Prostate gland (tissue), 2 donors: ENCODE results near the gene HLA-DQA1. TPM values are rescaled to one million over a fixed set of nuclear protein-coding genes. Genes with fewer than 3 reads are reported as not detected.
"Not testable (repeated sequence)": the region's sequence is repeated elsewhere in the genome, so short reads cannot be mapped to it uniquely, and the experiment has no call there.

Experiments used
- DNase-seq: peaks from one replicate; pipeline ENCODE4 v3.0.0-alpha.2; 2019; ENCODE audit warnings: low spot score
- H3K27ac ChIP-seq, 2 donors: fragments of 200-600 bp; sonication (generic); 2 replicates each; pipeline ENCODE4 v1.5.1; 2017 to 2019
- H3K27me3 ChIP-seq: fragments of 200-600 bp; sonication (generic); replicated peaks from 2 replicates; pipeline ENCODE4 v1.5.1; 2019; ENCODE audit not compliant: insufficient read depth
- H3K36me3 ChIP-seq, 2 donors: fragments of 200-600 bp; sonication (generic); 1 replicate in 1 of 2; 2 replicates in 1 of 2; pipeline versions ENCODE4 v1.5.1 to v1.8.1; 2017 to 2019
- H3K4me1 ChIP-seq: fragments of 200-600 bp; sonication (generic); replicated peaks from 2 replicates; pipeline ENCODE4 v1.5.1; 2019
- H3K4me3 ChIP-seq, 2 donors: fragments of 200-600 bp; sonication (generic); 2 replicates each; pipeline ENCODE4 v1.5.1; 2017 to 2019
- H3K9me3 ChIP-seq: fragments of 200-600 bp; sonication (generic); 2 replicates; pipeline ENCODE4 v1.5.1; 2017
- CTCF ChIP-seq, 4 experiments: fragments of 200-600 bp in 2 of 4; fragments of 450-650 bp in 2 of 4; sonication (generic) in 2 of 4; IDR thresholded peaks; 1 replicate in 3 of 4; 2 replicates in 1 of 4; pipeline ENCODE4 v1.5.1; 2016 to 2019; ENCODE audit warnings: antibody characterized with exemption in 4 of 4, mild to moderate bottlenecking in 2 of 4, moderate library complexity in 2 of 4
- POLR2A ChIP-seq: fragments of 450-650 bp; IDR thresholded peaks from one replicate; pipeline ENCODE4 v1.6.1; 2016; ENCODE audit warnings: antibody characterized with exemption, mild to moderate bottlenecking
- POLR2AphosphoS5 ChIP-seq: sonication (generic); formaldehyde crosslinking; IDR thresholded peaks from one replicate; pipeline ENCODE4 v1.6.1; 2017; ENCODE audit warnings: antibody characterized with exemption
- WGBS: methylation state at CpG from one replicate; pipeline ENCODE4 v1.1.5; 2018; 5-methylcytosine and 5-hydroxymethylcytosine counted together
- intact Hi-C: fragments of 100-400 bp; cut with DNase I; formaldehyde crosslinking; loops from one replicate; pipeline ENCODE4 v1.14.2; 2022
- total RNA-seq, 2 donors: library from RNA; depleted of rRNA; stranded (reverse); fragments of >200 nt; gene quantifications; one replicate each; pipeline ENCODE4 v1.1.0, GENCODE V29; 2016

Gene HLA-DQA1
- total RNA-seq, 2 donors from 2014 or later, result 2.4 to 3.7 TPM

DNA sequence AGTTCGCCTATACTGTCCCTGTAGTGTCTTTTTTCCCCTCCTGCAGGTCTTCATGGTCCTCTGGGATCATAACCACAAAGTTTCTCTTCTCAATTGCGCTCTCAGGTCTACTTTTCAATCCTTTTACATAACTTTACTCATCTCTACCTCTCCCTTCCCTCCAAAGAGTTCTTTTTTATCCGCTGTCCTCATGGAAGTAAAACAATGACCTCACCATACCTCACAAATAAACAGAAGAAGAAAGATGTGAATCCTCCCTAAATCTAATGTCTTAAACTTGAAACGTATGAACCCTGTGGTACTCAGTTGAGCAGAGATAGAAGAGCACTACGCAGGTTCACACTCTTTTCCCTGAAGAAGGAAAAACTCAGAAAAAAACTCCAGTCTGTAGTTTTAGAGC, 12.1 kb upstream of the HLA-DQA1 start:
- intact Hi-C loops, result no loop called here
- no peaks in the 10 kb centered on the region for H3K9me3 ChIP-seq
- no peaks in the 10 kb centered on the region for H3K36me3 ChIP-seq
- WGBS, result 29% methylated on average over 5 of the region's 5 CpGs
- no peaks in the 10 kb centered on the region for H3K4me1 ChIP-seq
- no peak for DNase-seq
- no peak overlapping the region for H3K27ac ChIP-seq
- TF ChIP-seq CTCF (IDR thresholded peaks at IDR 0.05) (no peak), POLR2AphosphoS5 (no peak), POLR2A (no peak)
- no peaks in the 10 kb centered on the region for H3K27me3 ChIP-seq
- no peak overlapping the region for H3K4me3 ChIP-seq

GRCh38 chr6:32627249-32627648, 10.0 kb upstream of the HLA-DQA1 start:
- TF ChIP-seq POLR2A, result no peak
- intact Hi-C loops, result no loop called here
- Histone ChIP-seq H3K4me1 (no peaks in the 10 kb centered on the region), H3K4me3 (no peak overlapping the region), H3K27me3 (no peaks in the 10 kb centered on the region), H3K27ac (no peak overlapping the region), H3K36me3 (no peaks in the 10 kb centered on the region), H3K9me3 (no peaks in the 10 kb centered on the region)
- no peak for DNase-seq
- WGBS, result 58% methylated on average over 3 of the region's 3 CpGs

DNA sequence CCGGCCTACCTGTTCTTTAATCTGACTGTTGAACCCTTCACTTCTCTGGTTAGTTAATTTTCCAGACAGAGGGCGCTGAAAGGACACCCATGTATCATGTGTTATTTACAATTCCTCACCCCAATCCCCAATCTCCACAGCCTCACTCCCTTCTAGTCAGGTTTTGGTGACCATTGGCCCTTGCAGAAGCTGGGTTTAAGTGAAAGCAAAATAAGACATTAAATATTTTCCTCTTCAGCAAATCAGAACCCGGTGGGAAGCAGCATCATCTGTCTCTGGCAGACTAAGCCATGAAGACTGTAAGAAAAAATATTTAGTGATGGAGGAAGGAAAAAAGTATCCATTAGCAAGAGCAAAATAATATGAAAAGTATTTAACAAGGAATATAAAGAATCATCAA, 9.4 kb upstream of the HLA-DQA1 start:
- DNase-seq, result no peak
- Histone ChIP-seq H3K9me3 (no peaks in the 10 kb centered on the region), H3K27me3 (no peaks in the 10 kb centered on the region), H3K36me3 (no peaks in the 10 kb centered on the region), H3K27ac (no peak overlapping the region), H3K4me3 (no peak overlapping the region), H3K4me1 (no peaks in the 10 kb centered on the region)
- intact Hi-C loops, result no loop called here
- 65% methylated on average over 3 of the region's 3 CpGs for WGBS
- TF ChIP-seq CTCF (IDR thresholded peaks at IDR 0.05) (no peak), POLR2AphosphoS5 (no peak)

DNA sequence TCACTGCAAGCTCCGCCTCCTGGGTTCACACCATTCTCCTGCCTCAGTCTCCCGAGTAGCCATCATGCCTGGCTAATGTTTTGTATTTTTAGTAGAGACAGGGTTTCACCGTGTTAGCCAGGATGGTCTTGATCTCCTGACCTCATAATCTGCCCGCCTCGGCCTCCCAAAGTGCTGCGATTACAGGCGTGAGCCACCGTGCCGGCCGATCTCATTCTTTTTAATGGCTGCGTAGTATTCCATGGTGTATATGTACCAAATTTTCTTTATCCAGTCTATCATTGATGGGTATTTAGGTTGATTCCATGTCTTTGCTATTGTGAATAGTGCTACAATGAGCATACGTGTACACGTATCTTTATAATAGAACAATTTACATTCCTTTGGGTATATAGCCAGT, 7.4 kb upstream of the HLA-DQA1 start:
- intact Hi-C loops, result not testable (repeated sequence)

DNA sequence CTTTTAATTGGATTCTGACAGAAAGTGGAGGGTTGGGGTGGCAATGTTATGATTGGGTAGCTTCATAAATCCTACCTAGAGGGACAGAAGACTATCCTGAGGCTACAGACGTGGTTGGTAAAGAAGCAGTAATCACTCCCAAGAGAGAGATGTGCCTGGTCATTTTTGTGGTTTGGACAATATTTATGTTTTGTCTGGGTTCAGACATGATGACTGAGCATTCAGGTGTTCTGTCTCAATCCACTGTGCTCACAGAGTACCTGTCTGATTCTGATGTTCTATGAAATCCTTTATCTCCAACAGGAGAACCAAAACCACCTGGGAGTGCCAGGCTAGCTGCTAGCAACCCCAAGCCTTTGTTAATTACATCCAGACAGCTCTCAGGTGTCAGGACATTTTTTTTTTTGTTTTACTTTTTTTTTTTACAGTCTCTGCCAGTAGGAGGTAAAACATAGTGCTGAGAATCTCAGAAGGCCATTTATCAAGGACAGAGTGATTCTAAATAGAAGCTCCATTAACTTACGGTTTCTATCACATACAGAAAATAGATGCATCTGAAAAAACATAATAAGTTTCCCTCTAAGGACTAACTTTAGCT, 1.6 kb upstream of the HLA-DQA1 start:
- WGBS, result 18% methylated on average over 2 of the region's 2 CpGs
- Histone ChIP-seq H3K4me3 (no peak overlapping the region), H3K36me3 (no peaks in the 10 kb centered on the region), H3K4me1 (no peaks in the 10 kb centered on the region), H3K9me3 (no peaks in the 10 kb centered on the region), H3K27me3 (no peaks in the 10 kb centered on the region), H3K27ac (no peak overlapping the region)
- no peak for DNase-seq
- TF ChIP-seq POLR2A (no peak), CTCF (IDR thresholded peaks at IDR 0.05) (no peak), POLR2AphosphoS5 (no peak)
- intact Hi-C loops, result no loop called here

More for the DNA sequence above, 7.4 kb upstream of the HLA-DQA1 start:
- not testable (repeated sequence) for H3K27ac ChIP-seq, H3K27me3 ChIP-seq, H3K9me3 ChIP-seq, H3K4me1 ChIP-seq, H3K4me3 ChIP-seq, H3K36me3 ChIP-seq, DNase-seq
- 97% methylated on average over 11 of the region's 13 CpGs for WGBS

DNA sequence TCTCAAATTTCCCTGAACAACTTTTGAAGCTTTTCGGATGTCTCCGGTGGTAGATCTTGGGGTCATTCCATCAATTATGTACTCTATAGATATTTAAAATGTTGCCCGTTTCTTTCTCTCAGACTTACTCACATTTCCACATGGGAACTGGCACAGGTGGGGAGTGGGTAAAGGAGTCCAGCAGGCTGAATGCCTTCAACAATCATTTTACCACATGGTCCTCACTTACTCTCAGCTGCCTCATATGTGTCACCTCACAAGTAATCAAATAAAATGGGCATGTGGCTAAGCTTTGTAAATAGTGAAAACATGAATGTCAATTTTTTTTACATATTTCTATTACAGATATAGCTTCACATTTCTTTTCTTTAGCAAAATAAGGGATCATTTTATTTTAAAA, 677 bp downstream of the HLA-DQA1 start:
- WGBS, result 70% methylated on average over 3 of the region's 3 CpGs
- H3K27ac ChIP-seq, result no peak overlapping the region
- H3K9me3 ChIP-seq, result no peaks in the 10 kb centered on the region
- intact Hi-C loops, result no loop called here
- no peak for TF ChIP-seq POLR2A
- TF ChIP-seq POLR2AphosphoS5, result no peak
- TF ChIP-seq CTCF (IDR thresholded peaks at IDR 0.05), result no peak
- DNase-seq, result no peak
- no peaks in the 10 kb centered on the region for H3K36me3 ChIP-seq
- no peak overlapping the region for H3K4me3 ChIP-seq
- H3K4me1 ChIP-seq, result no peaks in the 10 kb centered on the region
- H3K27me3 ChIP-seq, result no peaks in the 10 kb centered on the region
